AG08395 (cell line): ENCODE measurements around the gene FTH1.

Experiments
- DNase-seq: peaks from one replicate; pipeline ENCODE4 v3.0.0; 2012; ENCODE audit warnings: mixed read lengths, low spot score

The FTH1 gene

GRCh38 chr11:61914471-61915171, 52.8 kb downstream of the FTH1 start:
- DNase-seq = no peak
